ENCODE data around the gene RAPGEFL1.
"Not testable (repeated sequence)": the region's sequence is repeated elsewhere in the genome, so short reads cannot be mapped to it uniquely, and the experiment has no call there.

RAPGEFL1 gene

GRCh38 chr17:40174514-40174913, 2.8 kb upstream of the RAPGEFL1 start:
- DNase-seq (ENCODE audit: low spot score) = no peak

DNA sequence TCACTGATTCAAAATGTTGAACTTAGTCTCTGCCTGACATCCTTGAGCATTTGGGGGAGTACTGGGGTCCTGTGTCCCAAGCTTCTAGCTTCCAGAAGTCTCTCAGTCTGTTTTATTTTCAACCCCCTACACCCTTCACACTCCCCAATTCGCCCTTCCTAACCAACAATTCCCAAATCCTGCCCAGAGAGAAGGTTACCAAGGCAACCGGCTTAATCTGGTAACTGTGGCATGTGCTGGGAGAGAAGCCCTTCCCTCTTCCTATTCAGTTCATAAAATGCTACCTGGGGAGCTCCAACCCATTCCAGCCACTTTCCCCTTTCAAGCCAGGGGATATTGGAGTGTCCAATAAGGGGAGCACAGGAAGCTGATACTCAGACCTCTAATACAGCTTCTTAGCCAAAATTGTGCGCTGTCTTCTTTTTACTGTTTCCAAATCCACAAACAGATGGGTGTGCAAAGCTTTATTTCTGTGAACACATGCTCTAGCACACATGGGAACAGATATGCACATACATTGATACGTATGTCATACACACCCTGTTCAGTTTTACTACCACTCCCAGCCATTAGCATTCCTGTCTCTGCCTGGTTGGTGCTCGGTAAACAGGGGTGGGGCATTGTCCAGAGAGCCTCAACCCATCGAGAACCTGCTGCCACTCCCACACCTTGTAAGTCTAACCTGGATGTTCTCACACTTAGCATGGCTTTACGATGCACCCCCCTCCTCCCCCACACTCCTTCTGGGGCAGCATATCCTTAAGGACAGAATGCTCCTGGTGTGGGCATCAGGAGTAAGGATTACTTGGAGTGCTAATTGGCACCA, 1.1 kb upstream of the RAPGEFL1 start:
- DNase-seq (ENCODE audit: low spot score) = no peak

DNA sequence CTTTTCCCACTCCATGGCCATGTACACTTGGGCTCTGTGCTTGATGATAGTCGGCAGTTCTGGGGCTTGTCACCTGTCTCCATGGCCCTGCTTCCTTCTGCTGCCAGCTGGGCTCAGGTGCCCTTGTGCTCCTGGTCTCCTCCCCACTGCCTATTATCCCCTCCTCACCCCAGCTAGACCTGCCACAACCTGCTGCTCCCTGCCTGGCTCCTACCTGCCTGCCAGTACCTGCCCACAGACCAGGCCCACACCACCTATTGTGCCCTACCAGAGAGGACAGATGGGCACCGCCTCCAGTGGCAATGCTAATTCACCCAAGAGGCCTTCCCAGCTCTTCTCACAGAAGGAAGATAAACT, 538 bp upstream of the RAPGEFL1 start:
- DNase-seq (ENCODE audit: low spot score) = no peak

DNA sequence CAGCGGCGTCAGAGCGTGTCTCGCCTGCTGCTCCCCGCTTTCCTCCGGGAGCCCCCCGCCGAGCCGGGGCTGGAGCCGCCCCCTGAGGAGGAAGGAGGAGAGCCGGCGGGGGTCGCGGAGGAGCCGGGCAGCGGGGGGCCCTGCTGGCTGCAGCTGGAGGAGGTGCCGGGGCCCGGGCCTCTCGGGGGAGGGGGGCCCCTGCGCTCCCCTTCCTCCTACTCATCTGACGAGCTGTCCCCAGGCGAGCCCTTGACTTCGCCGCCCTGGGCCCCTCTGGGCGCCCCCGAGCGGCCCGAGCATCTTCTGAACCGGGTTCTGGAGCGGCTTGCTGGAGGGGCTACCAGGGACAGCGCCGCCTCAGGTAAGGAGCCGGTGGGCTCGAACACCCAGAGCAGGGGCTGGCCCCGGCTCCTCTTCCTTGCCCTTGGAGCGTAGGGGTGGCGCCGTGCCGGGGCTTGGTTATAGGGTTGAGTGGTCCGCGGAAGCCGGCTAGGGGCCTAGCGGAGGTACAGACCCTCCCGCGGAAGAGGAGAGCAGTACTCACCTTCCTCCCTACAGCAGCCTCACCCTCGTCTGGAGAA, 841 bp downstream of the RAPGEFL1 start:
- DNase-seq (ENCODE audit: low spot score) = no peak

DNA sequence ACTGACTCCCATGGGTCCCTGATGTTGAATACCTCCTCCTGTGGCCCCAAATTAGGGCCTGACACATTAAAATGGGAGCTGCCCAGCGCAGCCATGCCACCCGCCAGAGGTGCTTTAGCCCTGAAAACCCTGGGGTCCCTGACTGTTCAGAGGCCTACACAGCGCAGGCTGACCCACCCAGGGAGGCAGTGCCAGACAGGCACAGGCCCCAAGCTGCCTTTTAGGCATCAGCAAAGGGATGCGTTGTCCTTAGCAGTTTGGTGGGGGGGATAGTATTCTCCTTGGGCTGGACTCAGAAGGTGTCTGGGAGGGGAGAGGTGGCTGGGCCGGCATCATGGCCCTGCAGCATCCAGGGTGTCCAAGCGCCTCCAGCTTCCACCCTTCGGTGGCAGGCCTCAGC, 1.4 kb downstream of the RAPGEFL1 start:
- DNase-seq (ENCODE audit: low spot score) = no peak

DNA sequence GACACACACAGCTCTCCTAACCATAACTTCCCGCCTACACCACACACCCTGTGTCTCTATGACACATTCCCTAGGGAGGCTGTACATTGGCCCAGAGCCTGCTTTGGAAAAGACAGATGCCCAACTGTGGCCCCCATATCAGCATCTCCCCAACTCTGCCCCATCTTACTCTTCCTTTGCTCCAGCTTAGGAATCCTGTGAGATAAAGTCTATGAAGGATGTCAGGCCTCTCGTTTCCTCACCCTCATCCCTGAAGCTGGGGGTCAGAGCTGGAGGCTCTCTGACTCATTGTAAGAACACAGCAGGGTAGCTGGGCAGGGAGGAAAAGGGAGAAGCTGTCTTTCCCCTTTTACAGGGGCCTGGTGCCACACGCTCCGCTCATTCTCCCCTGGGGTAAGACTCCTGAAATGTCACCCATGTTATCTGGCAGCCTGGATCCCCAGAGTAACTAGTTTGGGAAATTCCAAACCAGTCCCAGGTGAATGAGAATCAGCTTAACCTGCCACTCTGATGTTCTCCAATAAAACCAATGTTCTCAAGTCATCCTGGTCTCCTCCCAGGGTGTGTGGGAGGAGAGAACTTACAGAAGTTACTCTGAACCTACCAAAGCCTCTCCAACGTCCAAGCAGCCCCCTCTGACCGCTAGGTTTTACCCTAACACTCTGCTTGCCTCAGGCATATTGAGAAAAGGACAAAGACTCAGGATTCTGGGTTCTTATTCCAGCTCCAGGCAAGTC, 2.8 kb downstream of the RAPGEFL1 start:
- no peak for DNase-seq (ENCODE audit: low spot score)

DNA sequence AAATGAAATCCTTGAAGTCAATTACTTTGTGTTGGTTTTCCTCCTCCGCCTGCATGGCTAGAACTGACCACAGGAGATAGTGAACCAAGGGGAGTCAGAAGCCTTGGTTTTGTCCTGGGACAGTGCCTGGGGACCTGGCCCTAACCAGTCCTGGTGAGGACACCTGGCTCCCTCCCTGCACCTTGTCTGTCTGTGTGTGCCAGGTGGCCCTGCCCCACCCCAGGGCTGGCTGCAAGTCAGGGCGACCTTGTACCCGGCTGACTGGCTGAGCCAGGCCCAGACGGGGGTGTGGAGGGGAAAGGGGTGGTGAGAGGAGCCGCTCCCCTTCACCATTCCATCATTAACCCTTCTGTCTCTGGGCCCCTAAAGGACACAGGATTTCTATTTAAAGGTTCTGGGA, 3.4 kb downstream of the RAPGEFL1 start:
- DNase-seq (ENCODE audit: low spot score) = no peak

- no peak for DNase-seq (ENCODE audit: low spot score)
These were observed 3.9 kb downstream of the RAPGEFL1 start for GRCh38 chr17:40181205-40181604.

GRCh38 chr17:40182606-40183005, 5.3 kb downstream of the RAPGEFL1 start:
- DNase-seq (ENCODE audit: low spot score) = no peak

DNA sequence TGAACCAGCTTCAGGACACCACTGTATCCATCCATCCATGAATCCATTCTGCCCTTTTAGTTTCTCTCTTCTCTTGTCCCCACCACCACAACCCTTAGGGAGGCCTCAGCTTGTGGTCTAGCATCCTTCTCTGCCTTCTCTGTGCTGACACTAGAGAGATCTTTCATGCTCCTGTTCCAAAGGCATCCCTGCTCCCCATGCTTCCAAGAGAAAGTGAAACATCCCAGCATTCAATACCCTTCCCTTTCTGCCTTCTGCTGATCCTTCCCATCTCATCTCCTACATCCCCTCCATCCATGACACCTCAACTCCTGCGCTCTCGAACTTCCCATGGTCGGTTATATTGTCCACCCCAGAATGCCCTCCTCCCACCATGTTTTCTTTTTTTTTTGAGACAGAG, 10.0 kb downstream of the RAPGEFL1 start:
- DNase-seq (ENCODE audit: low spot score) = no peak

DNA sequence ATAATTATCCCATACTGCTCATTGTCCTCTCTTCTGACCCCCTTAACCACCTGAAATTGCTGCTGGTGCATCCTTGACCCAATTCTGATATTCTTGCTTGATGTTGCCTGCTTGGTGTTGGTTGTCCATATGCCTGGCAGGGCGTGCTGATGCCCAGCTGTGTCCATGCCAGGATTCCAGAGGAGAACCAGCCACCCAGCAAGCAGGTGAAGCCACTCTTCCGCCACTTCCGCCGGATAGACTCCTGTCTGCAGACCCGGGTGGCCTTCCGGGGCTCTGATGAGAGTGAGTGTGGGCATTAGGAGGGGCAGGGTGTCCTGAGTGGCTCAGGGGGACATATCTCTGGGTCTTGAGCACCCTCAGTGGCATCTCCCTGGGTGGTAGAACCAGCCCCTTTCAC, 11.4 kb downstream of the RAPGEFL1 start:
- no peak for DNase-seq (ENCODE audit: low spot score)

GRCh38 chr17:40190197-40191021, 13.1 kb downstream of the RAPGEFL1 start:
- no peak for DNase-seq (ENCODE audit: low spot score)

DNA sequence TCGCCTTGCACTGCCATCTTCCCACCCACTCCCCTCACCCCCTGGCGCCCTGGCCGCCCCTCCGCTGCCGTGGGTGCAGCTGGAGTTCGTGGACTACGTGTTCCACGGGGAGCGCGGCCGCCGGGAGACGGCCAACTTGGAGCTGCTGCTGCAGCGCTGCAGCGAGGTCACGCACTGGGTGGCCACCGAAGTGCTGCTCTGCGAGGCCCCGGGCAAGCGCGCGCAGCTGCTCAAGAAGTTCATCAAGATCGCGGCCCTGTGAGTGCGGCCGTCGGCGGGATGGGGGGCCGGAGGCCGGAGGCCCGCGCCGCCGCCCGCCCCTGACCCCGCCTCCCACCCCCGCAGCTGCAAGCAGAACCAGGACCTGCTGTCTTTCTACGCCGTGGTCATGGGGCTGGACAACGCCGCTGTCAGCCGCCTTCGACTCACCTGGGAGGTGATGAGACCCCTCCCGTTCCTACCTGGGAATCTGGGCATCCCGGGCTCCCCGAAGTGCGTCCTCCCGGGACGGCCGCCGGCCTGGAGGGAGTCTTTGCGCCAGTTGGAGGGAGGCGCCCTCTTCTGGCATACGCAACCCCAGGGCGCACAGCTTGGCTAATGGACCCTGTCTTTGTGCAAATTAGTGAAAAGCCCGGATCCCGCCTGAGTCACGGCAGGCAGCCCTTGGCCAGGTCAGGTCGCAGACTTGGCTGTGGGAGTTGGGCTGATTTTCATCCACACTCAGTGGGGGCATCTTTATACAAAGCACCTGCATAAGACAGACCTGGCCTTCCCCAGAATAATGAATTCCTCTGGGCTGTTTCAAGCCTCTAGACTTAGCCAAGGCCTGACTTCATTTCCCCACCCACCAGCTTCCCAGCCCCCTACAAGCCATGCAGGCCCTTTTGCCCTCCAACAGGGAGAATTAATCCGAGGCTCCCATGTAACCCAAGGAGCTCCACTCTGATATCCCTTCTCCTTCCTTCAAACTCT, 14.3 kb downstream of the RAPGEFL1 start:
- DNase-seq (ENCODE audit: low spot score) = peak; percentile 61

GRCh38 chr17:40192961-40193360, 15.7 kb downstream of the RAPGEFL1 start:
- no peak for DNase-seq (ENCODE audit: low spot score)

DNA sequence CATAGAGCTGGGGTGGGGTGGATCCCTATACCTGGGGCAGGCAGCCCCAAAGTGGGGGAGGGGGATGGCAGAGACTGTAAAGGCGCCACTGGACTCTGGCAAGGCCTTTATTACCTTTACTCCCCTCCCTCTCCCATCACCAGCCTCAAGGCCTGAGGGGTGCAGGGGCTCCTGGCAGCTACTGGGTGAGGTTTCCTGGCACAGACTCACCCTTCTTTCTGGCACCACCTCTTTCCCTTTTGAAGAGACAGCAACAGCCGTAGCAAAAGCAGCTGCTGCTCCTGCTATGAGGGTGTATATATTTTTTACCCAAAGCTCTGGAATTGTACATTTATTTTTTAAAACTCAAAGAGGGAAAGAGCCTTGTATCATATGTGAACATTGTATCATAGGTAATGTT, 17.6 kb downstream of the RAPGEFL1 start:
- no peak for DNase-seq (ENCODE audit: low spot score)

DNA sequence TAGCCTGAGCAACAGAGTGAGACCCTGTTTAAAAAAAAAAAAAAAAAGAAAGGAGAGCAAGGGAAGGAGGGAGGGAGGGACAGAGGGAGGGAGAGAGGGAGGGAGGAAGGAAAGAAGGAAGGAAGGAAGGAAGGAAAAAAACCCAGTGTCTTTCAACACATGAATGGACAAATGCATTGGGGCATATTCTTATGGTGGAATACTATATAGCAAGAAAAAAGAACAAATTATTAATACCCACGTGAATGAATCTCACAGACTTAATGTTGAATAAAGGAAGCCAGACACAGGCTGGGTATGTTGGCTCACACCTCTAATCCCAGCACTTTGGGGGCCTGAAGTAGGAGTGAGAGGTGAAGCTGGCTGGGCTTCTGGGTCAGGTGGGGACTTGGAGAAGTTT, 20.3 kb downstream of the RAPGEFL1 start:
- DNase-seq (ENCODE audit: low spot score) = no peak

DNA sequence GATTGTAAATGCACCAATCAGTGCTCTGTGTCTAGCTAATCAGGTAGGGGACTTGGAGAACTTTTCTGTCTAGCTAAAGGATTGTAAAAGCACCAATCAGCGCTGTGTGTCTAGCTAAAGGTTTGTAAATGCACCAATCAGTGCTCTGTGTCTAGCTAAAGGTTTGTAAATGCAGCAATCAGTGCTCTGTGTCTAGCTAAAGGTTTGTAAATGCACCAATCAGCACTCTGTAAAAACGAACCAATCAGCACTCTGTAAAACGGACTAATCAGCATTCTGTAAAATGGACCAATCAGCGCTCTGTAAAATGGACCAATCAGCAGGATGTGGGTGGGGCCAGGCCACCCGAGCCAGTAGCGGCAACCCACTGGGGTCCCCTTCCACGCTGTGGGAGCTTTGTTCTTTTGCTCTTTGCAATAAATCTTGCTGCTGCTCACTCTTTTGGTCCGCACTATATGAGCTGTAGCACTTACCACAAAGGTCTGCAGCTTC, 20.7 kb downstream of the RAPGEFL1 start:
- not testable (repeated sequence) for DNase-seq (ENCODE audit: low spot score)

GRCh38 chr17:40198576-40198975, 21.3 kb downstream of the RAPGEFL1 start:
- DNase-seq (ENCODE audit: low spot score) = no peak

GRCh38 chr17:40203131-40203530, 25.9 kb downstream of the RAPGEFL1 start:
- peak; percentile 36 for DNase-seq (ENCODE audit: low spot score)

DNA sequence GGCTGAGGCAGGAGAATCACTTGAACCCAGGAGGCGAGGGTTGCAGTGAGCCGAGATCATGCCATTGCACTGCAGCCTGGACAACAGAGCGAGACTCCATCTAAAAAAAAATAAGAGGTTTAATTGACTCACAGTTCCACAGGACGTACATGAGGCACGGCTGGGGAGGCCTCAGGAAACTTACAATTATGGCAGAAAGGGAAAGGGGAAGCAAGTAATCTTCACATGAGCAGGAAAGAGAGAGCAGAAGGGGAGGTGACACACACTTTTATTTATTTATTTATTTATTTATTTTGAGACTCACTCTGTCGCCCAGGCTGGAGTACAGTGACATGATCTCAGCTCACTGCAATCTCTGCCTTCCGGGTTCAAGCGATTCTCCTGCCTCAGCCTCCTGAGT, 28.9 kb downstream of the RAPGEFL1 start:
- DNase-seq (ENCODE audit: low spot score) = not testable (repeated sequence)
